T-cell (primary cell): ENCODE data around the gene COX4I1. TPM values are rescaled to one million over a fixed set of nuclear protein-coding genes. Genes with fewer than 3 reads are reported as not detected.

ENCODE experiments used
- ATAC-seq, 4 experiments: fragments of 200-7000 bp in 3 of 4; fragments of 150-1000 bp in 1 of 4; cut with Tn5 transposase; replicated peaks in 1 of 4; 1 replicate in 3 of 4; 2 replicates in 1 of 4; pipeline ENCODE4 v1.10.0; 2021; ENCODE audit warnings: moderate library complexity in 3 of 4, mild to moderate bottlenecking in 2 of 4, moderate number of reproducible peaks in 1 of 4
- CTCF ChIA-PET, 2 donors: fragments of 300-600 bp; sonication (Branson Sonifier 250); formaldehyde crosslinking; loops; one replicate each; lab custom pipeline; 2022; ENCODE audit warnings: antibody characterized with exemption in 2 of 2; lab: Charles Lee
- POLR2A ChIA-PET, 2 donors: fragments of 300-600 bp; sonication (Branson Sonifier 250); formaldehyde crosslinking; loops; one replicate each; lab custom pipeline; 2022; ENCODE audit warnings: antibody characterized with exemption in 2 of 2; lab: Charles Lee
- DNase-seq, 35 experiments: peaks; one replicate each; pipeline versions ENCODE4 v3.0.0 to v3.0.0-alpha.2; 2013 to 2023
- H3K27ac ChIP-seq: one replicate; pipeline ENCODE4 v1.5.1; 2013; ENCODE audit warnings: low read length
- H3K27me3 ChIP-seq, 2 experiments: replicated peaks in 1 of 2; 1 replicate in 1 of 2; 2 replicates in 1 of 2; pipeline versions ENCODE4 v1.6.1 to v1.7.0; 2013; ENCODE audit warnings: low read length in 1 of 2, mixed read lengths in 1 of 2; ENCODE audit not compliant: control insufficient read depth in 2 of 2, insufficient read depth in 2 of 2; ENCODE audit errors: extremely low read depth in 1 of 2
- H3K36me3 ChIP-seq, 2 donors: 1 replicate in 1 of 2; 2 replicates in 1 of 2; pipeline versions ENCODE4 v1.6.1 to v1.7.0; 2013; ENCODE audit warnings: low read length in 1 of 2; ENCODE audit not compliant: control insufficient read depth in 2 of 2, insufficient read depth in 1 of 2; ENCODE audit errors: extremely low read depth in 1 of 2
- H3K4me1 ChIP-seq, 2 experiments: 1 replicate in 1 of 2; 2 replicates in 1 of 2; pipeline versions ENCODE4 v1.6.1 to v1.7.0; 2013; ENCODE audit warnings: low read length in 2 of 2, mixed read lengths in 1 of 2; ENCODE audit not compliant: insufficient read depth in 2 of 2, control insufficient read depth in 1 of 2; ENCODE audit errors: extremely low read depth in 1 of 2
- H3K4me3 ChIP-seq, 2 donors: 1 replicate in 1 of 2; 2 replicates in 1 of 2; pipeline versions ENCODE4 v1.5.1 to v1.7.0; 2013; ENCODE audit warnings: mild to moderate bottlenecking in 2 of 2, low read length in 1 of 2, moderate library complexity in 1 of 2; ENCODE audit not compliant: control insufficient read depth in 1 of 2; ENCODE audit errors: extremely low read depth in 1 of 2
- H3K9me3 ChIP-seq: 2 replicates; pipeline ENCODE4 v1.7.0; 2013
- H3K27ac Mint-ChIP-seq, 2 donors: one replicate each; pipeline ENCODE4 v1.8.0; 2020 to 2021; ENCODE audit warnings: mild to moderate bottlenecking in 2 of 2, mixed read lengths in 2 of 2
- H3K27me3 Mint-ChIP-seq, 2 donors: one replicate each; pipeline ENCODE4 v1.8.0; 2021 to 2022; ENCODE audit warnings: mixed read lengths in 2 of 2
- H3K36me3 Mint-ChIP-seq: one replicate; pipeline ENCODE4 v1.8.0; 2021; ENCODE audit warnings: mixed read lengths
- H3K4me1 Mint-ChIP-seq, 3 donors: one replicate each; pipeline ENCODE4 v1.8.0; 2020 to 2022; ENCODE audit warnings: mixed read lengths in 3 of 3, mild to moderate bottlenecking in 1 of 3
- H3K4me3 Mint-ChIP-seq, 3 donors: one replicate each; pipeline ENCODE4 v1.8.0; 2020 to 2022; ENCODE audit warnings: mild to moderate bottlenecking in 3 of 3, mixed read lengths in 3 of 3, moderate library complexity in 3 of 3
- H3K9me3 Mint-ChIP-seq, 3 donors: one replicate each; pipeline ENCODE4 v1.8.0; 2020 to 2022; ENCODE audit warnings: mixed read lengths in 3 of 3
- WGBS: methylation state at CpG from one replicate; pipeline ENCODE4 v1.1.5; 2013; ENCODE audit warnings: missing lambda C conversion rate; ENCODE audit not compliant: insufficient coverage; 5-methylcytosine and 5-hydroxymethylcytosine counted together
- total RNA-seq, 35 experiments: library from RNA in 6 of 35; stranded (reverse) in 6 of 35; fragments of 120-200 nt in 1 of 35; gene quantifications; one replicate each; pipeline versions ENCODE4 v1.2.1 to v1.2.4 and lab custom pipeline; 2013 to 2026

COX4I1 gene
- total RNA-seq, 5 donors from 2014 or later (not counting 1 experiment from before 2014, with no cell fraction given) = 542 to 606 (median 574) TPM

GRCh38 chr16:85759136-85759535 is 40.4 kb upstream of the COX4I1 start:
- ATAC-seq = peak in 1 of 4 experiments; percentile 36
- no peaks in the 10 kb centered on the region for H3K36me3 ChIP-seq
- peak overlapping the region in 1 of 2 donors; percentile 15 for H3K27ac Mint-ChIP-seq
- peaks cover 3 to 19% (median 10%) of the 10 kb centered on the region in 3 donors for H3K4me1 Mint-ChIP-seq
- peak in 1 of 35 experiments; percentile 46 for DNase-seq
- no peaks in the 10 kb centered on the region for H3K9me3 Mint-ChIP-seq
- 11% methylated on average over 10 of the region's 16 CpGs for WGBS
- H3K4me3 Mint-ChIP-seq = no peak overlapping the region
- H3K9me3 ChIP-seq = no peaks in the 10 kb centered on the region
- peaks cover 0 to 53% of the 10 kb centered on the region in 2 experiments for H3K27me3 ChIP-seq
- no peaks in the 10 kb centered on the region for H3K36me3 Mint-ChIP-seq
- ChIA-PET POLR2A (no interaction called here), CTCF (interaction anchor here in 1 of 2 donors (1.2 kb wide), 1 partner anchor 100 kb away, joined by 3 read pairs; no protein-coding TSS in a partner anchor)
- no peak overlapping the region for H3K4me3 ChIP-seq
- peaks cover 0 to 7% of the 10 kb centered on the region in 2 experiments for H3K4me1 ChIP-seq
- no peak overlapping the region for H3K27ac ChIP-seq
- H3K27me3 Mint-ChIP-seq = peaks cover 13 to 30% of the 10 kb centered on the region in 2 donors

- H3K27ac ChIP-seq = no peak overlapping the region
- Mint-ChIP-seq H3K4me1 (peaks cover 3 to 17% (median 10%) of the 10 kb centered on the region in 3 donors), H3K9me3 (no peaks in the 10 kb centered on the region), H3K4me3 (no peak overlapping the region), H3K27ac (peak overlapping the region in 1 of 2 donors; percentile 27), H3K36me3 (no peaks in the 10 kb centered on the region), H3K27me3 (peaks cover 13 to 29% of the 10 kb centered on the region in 2 donors)
- POLR2A ChIA-PET = no interaction called here
- H3K9me3 ChIP-seq = no peaks in the 10 kb centered on the region
- no peak overlapping the region for H3K4me3 ChIP-seq
- CTCF ChIA-PET = interaction anchor here (0.7 to 1.2 kb wide), 2 partner anchors 68 to 101 kb away, joined by 3 read pairs; no protein-coding TSS in a partner anchor
- ATAC-seq (peak in 2 of 4 experiments; percentile 51 to 52), DNase-seq (peak in 17 of 35 experiments; percentile 6 to 49 (median 23))
- no peaks in the 10 kb centered on the region for H3K36me3 ChIP-seq
- peaks cover 0 to 7% of the 10 kb centered on the region in 2 experiments for H3K4me1 ChIP-seq
- H3K27me3 ChIP-seq = peaks cover 0 to 48% of the 10 kb centered on the region in 2 experiments
- 65% methylated on average over 15 of the region's 20 CpGs for WGBS
Observed at GRCh38 chr16:85759631-85760419, 39.7 kb upstream of the COX4I1 start.

GRCh38 chr16:85761861-85762260 is 37.6 kb upstream of the COX4I1 start:
- Histone ChIP-seq H3K9me3 (no peaks in the 10 kb centered on the region), H3K27ac (no peak overlapping the region), H3K4me1 (peaks cover 0 to 7% of the 10 kb centered on the region in 2 experiments), H3K36me3 (no peaks in the 10 kb centered on the region), H3K27me3 (peaks cover 0 to 48% of the 10 kb centered on the region in 2 experiments), H3K4me3 (no peak overlapping the region)
- ChIA-PET CTCF (no interaction called here), POLR2A (interaction anchor here (0.6 to 0.7 kb wide), 2 partner anchors 108 to 1671 kb away, joined by 3 read pairs; no protein-coding TSS in a partner anchor)
- DNase-seq (no peak), ATAC-seq (no peak)
- Mint-ChIP-seq H3K4me1 (peaks cover 3 to 17% (median 10%) of the 10 kb centered on the region in 3 donors), H3K27me3 (peaks cover 13 to 22% of the 10 kb centered on the region in 2 donors), H3K9me3 (no peaks in the 10 kb centered on the region), H3K27ac (no peak overlapping the region), H3K4me3 (no peak overlapping the region), H3K36me3 (no peaks in the 10 kb centered on the region)
- WGBS = 52% methylated on average over 6 of the region's 6 CpGs

DNA sequence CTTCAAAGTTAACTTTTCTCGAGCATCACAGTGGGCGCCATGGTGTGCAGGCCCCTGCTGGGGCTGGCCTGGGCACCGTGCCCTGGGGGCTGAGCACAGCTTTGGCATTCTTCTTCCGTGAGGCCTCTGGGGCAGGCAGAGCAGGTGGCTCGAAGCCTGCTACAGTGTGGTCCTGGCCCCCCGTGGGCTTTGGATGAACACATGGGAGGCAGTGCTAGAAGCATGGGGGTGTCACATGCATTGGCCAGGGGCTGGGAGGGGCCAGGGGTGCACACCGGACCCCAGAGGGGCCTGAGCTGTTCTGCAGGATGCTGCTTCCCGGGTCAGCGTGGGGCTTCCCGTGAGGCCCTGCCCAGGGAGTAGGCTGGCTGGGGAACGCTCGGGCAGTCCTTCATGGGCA is 36.5 kb upstream of the COX4I1 start:
- peaks cover 0 to 51% of the 10 kb centered on the region in 2 experiments for H3K27me3 ChIP-seq
- H3K27ac Mint-ChIP-seq = no peak overlapping the region
- DNase-seq = no peak
- H3K36me3 ChIP-seq = no peaks in the 10 kb centered on the region
- H3K36me3 Mint-ChIP-seq = no peaks in the 10 kb centered on the region
- no peak overlapping the region for H3K27ac ChIP-seq
- H3K4me3 Mint-ChIP-seq = no peak overlapping the region
- no peak for ATAC-seq
- H3K9me3 ChIP-seq = no peaks in the 10 kb centered on the region
- no peak overlapping the region for H3K4me3 ChIP-seq
- ChIA-PET POLR2A (no interaction called here), CTCF (no interaction called here)
- H3K4me1 Mint-ChIP-seq = peaks cover 3 to 17% (median 10%) of the 10 kb centered on the region in 3 donors
- peaks cover 13 to 21% of the 10 kb centered on the region in 2 donors for H3K27me3 Mint-ChIP-seq
- WGBS = 91% methylated on average over 11 of the region's 12 CpGs
- peaks cover 0 to 7% of the 10 kb centered on the region in 2 experiments for H3K4me1 ChIP-seq
- no peaks in the 10 kb centered on the region for H3K9me3 Mint-ChIP-seq

DNA sequence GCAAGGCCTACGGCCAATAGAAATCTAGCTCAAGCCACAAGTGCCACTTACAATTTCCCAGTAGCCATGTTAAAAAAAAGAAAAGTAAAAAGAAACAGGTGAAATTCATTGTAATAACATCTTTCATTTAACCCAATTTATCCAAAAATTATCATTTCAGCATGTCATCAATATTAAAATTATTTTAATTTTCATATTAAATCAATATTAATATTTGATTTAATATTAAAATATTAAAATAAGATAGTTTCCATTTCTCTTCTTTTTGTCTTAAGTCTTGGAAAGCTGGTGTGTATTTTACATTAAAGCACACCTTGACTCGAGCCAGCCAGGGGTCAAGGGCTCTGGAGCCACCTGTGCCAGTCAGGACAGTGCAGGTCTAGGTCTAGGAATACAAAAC is 35.9 kb upstream of the COX4I1 start:
- ATAC-seq (no peak), DNase-seq (no peak)
- H3K27me3 ChIP-seq = peaks cover 0 to 47% of the 10 kb centered on the region in 2 experiments
- H3K9me3 ChIP-seq = no peaks in the 10 kb centered on the region
- CTCF ChIA-PET = no interaction called here
- peaks cover 13 to 16% of the 10 kb centered on the region in 2 donors for H3K27me3 Mint-ChIP-seq
- H3K4me1 ChIP-seq = peaks cover 0 to 7% of the 10 kb centered on the region in 2 experiments
- no peak overlapping the region for H3K4me3 Mint-ChIP-seq
- H3K4me3 ChIP-seq = no peak overlapping the region
- H3K36me3 Mint-ChIP-seq = no peaks in the 10 kb centered on the region
- no peak overlapping the region for H3K27ac ChIP-seq
- H3K4me1 Mint-ChIP-seq = peaks cover 3 to 14% (median 9%) of the 10 kb centered on the region in 3 donors
- 33% methylated on average over 1 of the region's 2 CpGs for WGBS
- H3K27ac Mint-ChIP-seq = no peak overlapping the region
- H3K9me3 Mint-ChIP-seq = no peaks in the 10 kb centered on the region
- H3K36me3 ChIP-seq = no peaks in the 10 kb centered on the region
- POLR2A ChIA-PET = no interaction called here

GRCh38 chr16:85765211-85765610 is 34.3 kb upstream of the COX4I1 start:
- ChIA-PET POLR2A (no interaction called here), CTCF (no interaction called here)
- Mint-ChIP-seq H3K4me3 (no peak overlapping the region), H3K9me3 (no peaks in the 10 kb centered on the region), H3K27me3 (peaks cover 0 to 1% of the 10 kb centered on the region in 2 donors), H3K27ac (no peak overlapping the region), H3K36me3 (peaks cover 4% of the 10 kb centered on the region), H3K4me1 (peaks cover 0 to 2% (median 0%) of the 10 kb centered on the region in 3 donors)
- Histone ChIP-seq H3K4me3 (no peak overlapping the region), H3K27me3 (peaks cover 0 to 31% of the 10 kb centered on the region in 2 experiments), H3K4me1 (no peaks in the 10 kb centered on the region), H3K36me3 (no peaks in the 10 kb centered on the region), H3K9me3 (no peaks in the 10 kb centered on the region), H3K27ac (no peak overlapping the region)
- no peak for ATAC-seq
- 87% methylated on average over 3 of the region's 8 CpGs for WGBS
- no peak for DNase-seq
